NK-92 (cell line): ENCODE data around the gene HSP90B1.

Experiments used
- DNase-seq: peaks from one replicate; lab custom pipeline; 2025; ENCODE audit not compliant: unreplicated experiment; lab: John Stamatoyannopoulos, UW

The HSP90B1 gene

GRCh38 chr12:103929046-103929783 lies 995 bp upstream of the HSP90B1 start:
- DNase-seq, result peak; percentile 26

- no peak for DNase-seq
These were observed 501 bp upstream of the HSP90B1 start for GRCh38 chr12:103929784-103930033.

- no peak for DNase-seq
These were observed 851 bp downstream of the HSP90B1 start for GRCh38 chr12:103930787-103931735.

- DNase-seq, result no peak
These were observed 3.0 kb downstream of the HSP90B1 start for GRCh38 chr12:103933237-103933636.

DNA sequence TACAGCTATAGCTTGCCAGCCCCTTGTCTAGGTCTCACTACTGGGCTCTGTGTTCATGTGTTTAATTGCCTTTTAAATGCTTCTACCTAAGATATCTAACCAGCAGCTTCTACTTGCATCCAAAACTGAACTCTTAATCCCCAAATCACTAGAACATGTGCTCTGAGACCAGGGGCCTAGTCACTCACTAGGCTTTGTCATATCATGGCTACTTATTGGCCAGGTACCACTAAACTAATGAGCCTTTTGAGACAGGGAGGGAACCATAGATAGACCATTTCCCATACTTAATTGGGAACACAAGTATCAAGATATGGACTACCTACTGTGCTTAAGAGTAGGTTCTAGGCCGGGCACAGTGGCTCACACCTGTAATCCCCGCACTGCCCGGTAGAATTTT lies 6.5 kb downstream of the HSP90B1 start:
- DNase-seq, result no peak

- DNase-seq, result no peak
These were observed 14.8 kb downstream of the HSP90B1 start for GRCh38 chr12:103944964-103945363.

DNA sequence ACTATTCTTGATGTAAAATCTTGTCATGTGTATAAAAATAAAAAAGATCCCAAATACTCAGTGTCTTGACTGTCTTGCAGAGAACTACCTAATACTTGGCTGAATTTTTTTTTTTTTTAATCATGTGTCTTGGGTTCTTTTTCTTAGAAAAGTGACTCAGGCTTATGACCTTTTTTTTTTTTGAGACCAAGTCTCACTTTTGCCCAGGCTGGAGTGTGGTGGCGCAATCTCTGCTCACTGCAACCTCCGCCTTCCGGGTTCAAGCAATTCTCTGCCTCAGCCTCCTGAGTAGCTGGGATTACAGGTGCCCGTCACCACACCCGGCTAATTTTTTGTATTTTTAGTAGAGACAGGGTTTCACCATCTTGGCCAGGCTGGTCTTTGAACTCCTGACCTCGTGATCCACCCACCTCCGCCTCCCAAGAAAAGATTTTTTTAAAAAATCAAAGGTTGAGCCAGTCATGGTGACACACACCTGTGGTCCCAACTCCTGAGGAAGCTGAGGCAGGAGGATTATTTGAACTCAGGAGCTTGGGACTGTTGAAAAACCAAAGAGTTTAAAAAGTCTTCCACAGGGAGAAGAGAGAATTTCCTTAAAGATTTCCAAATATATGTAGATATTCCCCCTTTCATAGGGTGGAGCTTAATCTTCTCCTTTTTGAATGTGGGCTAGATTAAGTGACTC lies 17.8 kb downstream of the HSP90B1 start:
- no peak for DNase-seq

GRCh38 chr12:103948746-103949406 lies 18.7 kb downstream of the HSP90B1 start:
- no peak for DNase-seq

- DNase-seq, result no peak
These were observed 22.3 kb downstream of the HSP90B1 start for GRCh38 chr12:103952497-103952896.

GRCh38 chr12:103955811-103956508 lies 25.8 kb downstream of the HSP90B1 start:
- no peak for DNase-seq

DNA sequence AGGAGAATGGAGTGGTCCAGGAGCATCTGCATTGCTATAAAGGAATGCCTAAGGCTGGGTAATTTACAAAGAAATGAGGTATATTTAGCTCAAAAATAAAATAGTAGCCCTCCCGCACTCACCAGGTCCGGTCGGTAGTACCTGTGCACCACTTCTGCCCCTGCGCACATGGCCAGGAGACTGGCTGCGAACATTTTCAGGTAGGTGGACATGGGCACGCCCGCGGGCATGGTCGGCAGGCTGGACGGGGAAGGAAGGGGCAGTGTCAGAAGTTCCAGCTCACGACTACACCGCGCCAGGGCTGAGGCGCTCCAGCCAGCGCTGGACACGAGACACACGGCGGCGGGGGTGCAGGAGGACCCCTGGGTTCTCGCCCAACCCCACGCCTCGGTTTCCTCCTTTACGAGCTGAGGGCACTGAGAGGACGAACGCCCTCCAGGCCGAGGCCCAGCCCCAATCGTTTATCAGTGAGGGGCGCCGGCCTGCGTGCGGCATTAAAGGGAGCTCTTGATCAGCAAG lies 26.4 kb downstream of the HSP90B1 start:
- no peak for DNase-seq

DNA sequence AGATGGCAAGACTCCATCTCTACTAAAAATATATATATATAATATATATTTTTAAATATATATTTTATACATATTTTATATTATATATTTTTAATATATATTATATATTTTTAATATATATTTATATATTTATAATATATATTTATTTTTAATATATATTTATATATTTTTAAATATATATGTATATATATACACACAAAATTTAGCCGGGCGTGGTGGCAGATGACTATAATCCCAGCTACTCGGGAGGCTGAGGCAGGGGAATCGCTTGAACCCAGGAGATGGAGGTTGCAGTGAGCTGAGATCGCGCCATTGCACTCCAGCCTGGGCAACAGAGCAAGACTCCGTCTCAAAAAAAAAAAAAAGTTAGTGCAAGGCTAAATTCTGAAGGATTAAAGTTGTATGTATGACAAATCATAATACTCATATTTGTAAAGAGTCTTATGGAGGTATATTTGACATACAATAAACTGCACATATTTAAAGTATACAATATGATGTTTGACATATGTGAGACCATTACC lies 27.7 kb downstream of the HSP90B1 start:
- no peak for DNase-seq

DNA sequence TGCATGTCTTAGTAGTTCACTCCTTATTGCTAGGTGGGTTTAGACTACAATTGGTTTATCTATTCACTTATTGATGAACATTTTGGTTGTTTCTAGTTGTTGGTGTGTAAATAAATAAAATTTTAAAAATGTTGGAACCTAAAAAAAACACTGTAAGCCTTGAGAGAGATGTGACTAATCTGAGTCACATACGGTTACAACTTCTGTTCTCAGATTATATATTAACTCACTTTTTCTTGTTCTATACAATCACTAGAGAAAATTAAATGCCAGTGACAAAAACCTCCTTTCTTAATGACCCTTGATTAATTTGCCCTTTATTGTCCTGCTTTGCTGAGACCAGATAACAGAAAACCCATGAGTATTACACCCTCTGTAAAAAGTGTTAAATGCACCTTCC lies 28.4 kb downstream of the HSP90B1 start:
- no peak for DNase-seq

DNA sequence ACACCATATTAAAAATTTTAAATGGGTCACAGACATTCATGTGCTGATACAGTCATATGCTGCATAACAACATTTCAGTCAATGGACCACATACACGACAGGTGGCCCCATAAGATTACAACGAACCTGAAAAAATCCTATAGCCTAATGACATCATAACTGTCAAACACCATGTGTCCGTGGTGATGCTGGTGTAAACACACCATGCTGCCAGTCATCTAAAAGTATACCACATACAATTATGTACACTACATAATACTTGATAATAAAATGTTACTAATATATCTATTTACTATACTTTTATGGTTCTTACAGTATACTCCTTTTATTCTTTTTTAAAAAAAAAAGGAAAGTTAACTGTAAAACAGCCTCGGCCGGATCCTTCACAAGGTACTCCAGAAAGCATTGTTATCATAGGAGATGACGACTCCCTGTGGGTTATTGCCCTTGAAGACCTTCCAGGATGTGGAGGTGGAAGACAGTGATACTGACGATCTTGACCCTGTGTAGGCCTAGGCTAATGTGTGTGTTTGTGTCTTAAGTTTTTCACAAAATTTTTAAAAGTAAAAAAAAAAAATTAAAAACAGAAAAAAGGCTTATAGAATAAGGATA lies 30.5 kb downstream of the HSP90B1 start:
- no peak for DNase-seq

GRCh38 chr12:103962493-103962892 lies 32.3 kb downstream of the HSP90B1 start:
- DNase-seq, result no peak

DNA sequence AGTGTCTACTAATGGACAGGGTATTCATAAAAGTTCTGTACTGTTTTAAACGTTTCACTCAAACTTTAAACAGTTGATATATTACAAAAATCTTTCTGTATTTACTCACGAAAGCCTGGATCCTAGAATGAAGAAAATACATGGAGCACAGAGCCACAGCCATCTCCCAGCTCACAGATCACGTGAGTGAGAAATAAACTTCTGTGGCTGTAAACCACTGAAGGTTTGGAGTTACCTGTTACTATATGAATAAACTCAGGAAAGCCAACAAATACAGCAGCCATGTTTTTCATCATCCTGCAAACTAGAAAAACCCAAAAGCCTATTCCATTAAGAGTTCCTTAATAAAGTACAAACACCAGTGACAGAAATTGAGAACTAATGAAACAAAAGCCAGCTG lies 34.6 kb downstream of the HSP90B1 start:
- DNase-seq, result no peak

DNA sequence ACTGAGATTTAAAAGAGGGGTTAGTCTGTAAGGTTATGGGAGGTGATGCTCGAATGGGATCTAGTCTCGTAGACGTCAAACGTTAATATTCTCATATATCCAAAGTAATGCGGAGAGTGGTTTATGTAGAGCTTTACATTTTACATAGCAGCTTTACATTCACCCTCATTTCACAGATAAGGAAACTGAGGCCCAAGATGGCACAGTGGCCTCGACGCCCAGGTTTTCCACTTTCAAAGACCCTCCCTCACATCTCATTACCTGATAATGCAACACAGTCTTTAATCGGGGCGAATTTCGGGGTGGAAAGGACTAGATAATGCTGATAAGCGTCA lies 35.0 kb downstream of the HSP90B1 start:
- no peak for DNase-seq

DNA sequence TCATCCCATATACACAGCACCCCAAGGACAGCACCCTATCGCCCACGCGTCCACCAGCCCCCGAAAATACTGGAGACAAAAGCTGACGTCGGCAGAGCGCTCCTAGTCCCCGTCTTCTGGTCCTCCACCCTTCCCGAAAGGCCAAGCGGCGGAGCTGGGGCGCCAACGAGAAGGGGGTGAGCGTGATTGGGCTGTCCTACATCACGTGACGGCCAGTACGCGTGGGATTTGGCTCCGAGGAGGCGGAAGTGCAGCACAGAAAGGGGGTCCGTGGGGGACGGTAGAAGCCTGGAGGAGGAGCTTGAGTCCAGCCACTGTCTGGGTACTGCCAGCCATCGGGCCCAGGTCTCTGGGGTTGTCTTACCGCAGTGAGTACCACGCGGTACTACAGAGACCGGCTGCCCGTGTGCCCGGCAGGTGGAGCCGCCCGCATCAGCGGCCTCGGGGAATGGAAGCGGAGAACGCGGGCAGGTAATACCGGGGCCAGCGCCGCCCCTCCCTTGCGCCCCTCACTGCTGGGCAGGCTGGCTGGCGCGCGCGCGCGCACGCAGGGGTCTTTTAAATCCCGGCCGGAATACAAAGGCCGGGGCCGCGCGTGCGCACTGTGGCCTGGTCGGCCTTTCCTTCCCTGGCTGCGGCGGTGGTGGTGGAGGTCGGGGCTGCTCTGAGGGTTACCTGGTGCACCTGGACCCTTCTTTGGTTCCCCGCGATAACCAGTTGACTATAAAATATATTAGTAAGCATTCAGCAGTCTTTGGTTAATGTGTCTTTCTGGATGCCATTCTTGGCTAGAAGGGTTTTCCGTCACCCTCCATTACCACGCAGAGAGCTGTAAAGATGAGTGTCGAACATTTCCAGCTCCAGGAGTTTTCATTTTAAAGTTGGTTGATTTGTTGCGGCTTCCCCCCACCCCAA lies 35.6 kb downstream of the HSP90B1 start, which contains the start of gene TDG:
Gene TDG (plus strand): TSS at position 283 of the 915 bp plus-strand sequence. CDS start 166 bp downstream, at position 449.
- DNase-seq, result peak; percentile 90

- no peak for DNase-seq
These were observed 36.5 kb downstream of the HSP90B1 start for GRCh38 chr12:103966736-103967135.
